Keratinocyte (primary cell): ENCODE results near the gene RIMS1. TPM values are rescaled to one million over a fixed set of nuclear protein-coding genes. Genes with fewer than 3 reads are reported as not detected.

Experiments
- DNase-seq: peaks from one replicate; pipeline ENCODE4 v3.0.0-alpha.2; 2011; ENCODE audit warnings: low read depth, missing footprints, low spot score
- FAIRE-seq: peaks from 2 replicates; lab custom pipeline; 2011; peaks lifted over from hg19 to GRCh38; lab: Jason Lieb, UNC
- H2AFZ ChIP-seq: 2 replicates; pipeline ENCODE4 v1.6.0; 2012; ENCODE audit warnings: low read length, control low read depth, inconsistent platforms; ENCODE audit not compliant: control insufficient read depth
- H3K27ac ChIP-seq: 2 replicates; pipeline ENCODE4 v1.5.1; 2011; ENCODE audit warnings: low read length; ENCODE audit not compliant: control insufficient read depth, insufficient read depth
- H3K27me3 ChIP-seq: 3 replicates; pipeline ENCODE4 v1.6.0; 2011; ENCODE audit warnings: low read length; ENCODE audit not compliant: control insufficient read depth, insufficient read depth; ENCODE audit errors: extremely low read depth
- H3K36me3 ChIP-seq, 2 experiments: 2 replicates in 1 of 2; 3 replicates in 1 of 2; pipeline ENCODE4 v1.5.1; 2011; ENCODE audit warnings: low read length in 2 of 2, mild to moderate bottlenecking in 1 of 2; ENCODE audit not compliant: control insufficient read depth in 2 of 2, insufficient read depth in 2 of 2; ENCODE audit errors: extremely low read depth in 1 of 2
- H3K4me1 ChIP-seq: 3 replicates; pipeline ENCODE4 v1.5.1; 2011; ENCODE audit warnings: low read length; ENCODE audit not compliant: control insufficient read depth, insufficient read depth; ENCODE audit errors: extremely low read depth
- H3K4me2 ChIP-seq: 3 replicates; pipeline ENCODE4 v1.6.0; 2011; ENCODE audit warnings: low read depth, low read length; ENCODE audit not compliant: control insufficient read depth, insufficient read depth; ENCODE audit errors: extremely low read depth
- H3K4me3 ChIP-seq, 3 experiments: fragments of 200-600 bp in 1 of 3; sonication (generic) in 1 of 3; 2 replicates in 2 of 3; 3 replicates in 1 of 3; pipeline ENCODE4 v1.5.1; 2011 to 2016; ENCODE audit warnings: low read length in 3 of 3, mild to moderate bottlenecking in 3 of 3, control low read depth in 2 of 3, inconsistent platforms in 1 of 3, low read depth in 1 of 3, mixed read lengths in 1 of 3, mixed run types in 1 of 3, moderate library complexity in 1 of 3; ENCODE audit not compliant: control insufficient read depth in 2 of 3, insufficient read depth in 2 of 3; ENCODE audit errors: extremely low read depth in 1 of 3
- H3K79me2 ChIP-seq: 2 replicates; pipeline ENCODE4 v1.6.0; 2012; ENCODE audit warnings: low read length; ENCODE audit not compliant: control insufficient read depth, insufficient read depth
- H3K9ac ChIP-seq: 3 replicates; pipeline ENCODE4 v1.6.0; 2011; ENCODE audit warnings: low read length; ENCODE audit not compliant: control insufficient read depth, insufficient read depth; ENCODE audit errors: extremely low read depth
- H3K9me1 ChIP-seq: 3 replicates; pipeline ENCODE4 v1.6.0; 2011; ENCODE audit warnings: low read length; ENCODE audit not compliant: control insufficient read depth, insufficient read depth; ENCODE audit errors: extremely low read depth
- H3K9me3 ChIP-seq: 2 replicates; pipeline ENCODE4 v1.5.1; 2012; ENCODE audit warnings: low read depth, low read length; ENCODE audit not compliant: control insufficient read depth
- H4K20me1 ChIP-seq: 3 replicates; pipeline ENCODE4 v1.6.0; 2011; ENCODE audit warnings: low read length; ENCODE audit not compliant: control insufficient read depth, insufficient read depth; ENCODE audit errors: extremely low read depth
- CTCF ChIP-seq, 3 experiments: IDR thresholded peaks in 1 of 3; conservative IDR thresholded peaks in 1 of 3; optimal IDR thresholded peaks in 1 of 3; 2 replicates in 2 of 3; 3 replicates in 1 of 3; pipeline versions ENCODE3 to v1.5.1; 2011; ENCODE audit warnings: low read length in 3 of 3, mild to moderate bottlenecking in 3 of 3, moderate library complexity in 2 of 3, control low read depth in 1 of 3, inconsistent platforms in 1 of 3; ENCODE audit not compliant: insufficient read depth in 2 of 3; ENCODE audit errors: extremely low read depth in 1 of 3
- EZH2 ChIP-seq: IDR thresholded peaks from one replicate; pipeline ENCODE4 v1.6.1; 2012; ENCODE audit warnings: inconsistent platforms, mild to moderate bottlenecking, low read length, moderate library complexity
- dilution Hi-C: fragments of 300-500 bp; cut with MboI; formaldehyde crosslinking; loops from one replicate; pipeline ENCODE4 v1.7.0; 2020; ENCODE audit warnings: low sequenced_read_pairs; ENCODE audit not compliant: extremely low pct_ligation_motif_present
- polyA plus RNA-seq, 5 experiments: library from polyadenylated mRNA; depleted of rRNA in 3 of 5; stranded (reverse) in 3 of 5; stranded (forward) in 1 of 5; unstranded in 1 of 5; fragments of >200 nt; gene quantifications; 1 replicate in 1 of 5; 2 replicates in 3 of 5; 3 replicates in 1 of 5; pipeline versions ENCODE4 v1.2.1 to v1.2.3, GENCODE V29; 2011 to 2012; ENCODE audit warnings: missing spikeins in 2 of 5, low read depth in 1 of 5, low replicate concordance in 1 of 5

The RIMS1 gene
- polyA plus RNA-seq, 1 donor (not counting 4 experiments of a cell fraction or from before 2014, with no cell fraction given) = not detected

- Histone ChIP-seq H3K9ac (no peak overlapping the region), H3K4me1 (no peaks in the 10 kb centered on the region), H3K4me3 (no peak overlapping the region), H4K20me1 (no peaks in the 10 kb centered on the region), H3K9me1 (no peaks in the 10 kb centered on the region), H3K79me2 (no peaks in the 10 kb centered on the region), H3K4me2 (no peak overlapping the region), H2AFZ (no peak overlapping the region), H3K27me3 (peaks cover 12% of the 10 kb centered on the region), H3K36me3 (no peaks in the 10 kb centered on the region), H3K9me3 (no peaks in the 10 kb centered on the region), H3K27ac (no peak overlapping the region)
- no peak for DNase-seq
- no peak for FAIRE-seq
- dilution Hi-C loops = no loop called here
- TF ChIP-seq CTCF (optimal IDR thresholded peaks at IDR 0.05 in 1 of 3, IDR thresholded peaks at IDR 0.05 in 1 of 3, conservative IDR thresholded peaks at IDR 0.05 in 1 of 3; ENCODE audit: extremely low read depth in 1 of 3, insufficient read depth in 2 of 3, low read length in 3 of 3) = no peak
- TF ChIP-seq EZH2 = no peak
Measured at GRCh38 chr6:72283571-72283970, 397.2 kb downstream of the RIMS1 start.

GRCh38 chr6:72286911-72287311 lies 400.6 kb downstream of the RIMS1 start:
- Histone ChIP-seq H3K9me3 (no peaks in the 10 kb centered on the region), H3K4me3 (no peak overlapping the region), H3K27me3 (peaks cover 19% of the 10 kb centered on the region), H3K27ac (no peak overlapping the region), H4K20me1 (no peaks in the 10 kb centered on the region), H2AFZ (no peak overlapping the region), H3K79me2 (no peaks in the 10 kb centered on the region), H3K4me2 (no peak overlapping the region), H3K4me1 (no peaks in the 10 kb centered on the region), H3K36me3 (no peaks in the 10 kb centered on the region), H3K9me1 (no peaks in the 10 kb centered on the region), H3K9ac (no peak overlapping the region)
- TF ChIP-seq CTCF (optimal IDR thresholded peaks at IDR 0.05 in 1 of 3, IDR thresholded peaks at IDR 0.05 in 1 of 3, conservative IDR thresholded peaks at IDR 0.05 in 1 of 3; ENCODE audit: extremely low read depth in 1 of 3, insufficient read depth in 2 of 3, low read length in 3 of 3) (no peak), EZH2 (no peak)
- no peak for DNase-seq
- FAIRE-seq = peak; percentile 17
- dilution Hi-C loops = no loop called here
